Gastrocnemius medialis (tissue), 4 donors: ENCODE measurements around the gene ZMYM3. TPM values are rescaled to one million over a fixed set of nuclear protein-coding genes. Genes with fewer than 3 reads are reported as not detected.

Source experiments
- ATAC-seq, 2 donors: fragments of 150-250 bp; one replicate each; pipeline ENCODE4 v1.9.1; 2016
- DNase-seq, 2 donors: peaks; one replicate each; pipeline ENCODE4 v3.0.0-alpha.2; 2019
- H3K27ac ChIP-seq, 4 donors: fragments of 200-600 bp; sonication (generic); 1 replicate in 1 of 4; 2 replicates in 3 of 4; pipeline ENCODE4 v1.5.1; 2016 to 2018; ENCODE audit warnings: mild to moderate bottlenecking in 2 of 4, moderate library complexity in 1 of 4
- H3K27me3 ChIP-seq, 3 donors: fragments of 200-600 bp; sonication (generic) in 2 of 3; 1 replicate in 1 of 3; 2 replicates in 2 of 3; pipeline versions ENCODE4 v1.5.1 to v1.6.0; 2016 to 2019; ENCODE audit warnings: mild to moderate bottlenecking in 1 of 3, moderate library complexity in 1 of 3
- H3K36me3 ChIP-seq, 2 donors: fragments of 200-600 bp; sonication (generic) in 1 of 2; one replicate each; pipeline ENCODE4 v1.5.1; 2017 to 2018
- H3K4me1 ChIP-seq, 2 donors: fragments of 200-600 bp; sonication (generic) in 1 of 2; one replicate each; pipeline ENCODE4 v1.5.1; 2016 to 2017; ENCODE audit warnings: mild to moderate bottlenecking in 2 of 2
- H3K4me3 ChIP-seq, 4 donors: fragments of 200-600 bp; sonication (generic) in 3 of 4; 1 replicate in 1 of 4; 2 replicates in 3 of 4; pipeline ENCODE4 v1.5.1; 2016 to 2019; ENCODE audit warnings: mild to moderate bottlenecking in 2 of 4
- H3K9me3 ChIP-seq, 3 donors: fragments of 200-600 bp; sonication (generic) in 2 of 3; 1 replicate in 1 of 3; 2 replicates in 2 of 3; pipeline ENCODE4 v1.5.1; 2016 to 2019
- POLR2A ChIP-seq, 2 donors: fragments of 450-650 bp; IDR thresholded peaks; one replicate each; pipeline ENCODE4 v1.6.1; 2017; ENCODE audit warnings: antibody characterized with exemption in 2 of 2, mild to moderate bottlenecking in 2 of 2, moderate library complexity in 2 of 2
- in situ Hi-C, 4 donors: fragments of 200-750 bp; cut with MboI; loops; one replicate each; pipeline versions ENCODE4 v1.15.0 to v1.8.0; 2017; ENCODE audit warnings: low sequenced_read_pairs in 4 of 4
- intact Hi-C: fragments of 100-400 bp; cut with DNase I; formaldehyde crosslinking; loops from one replicate; pipeline ENCODE4 v1.15.1; 2023; ENCODE audit warnings: low total_unique reads
- total RNA-seq, 4 donors: library from RNA; depleted of rRNA; stranded (reverse); fragments of >200 nt; gene quantifications; one replicate each; pipeline versions ENCODE4 v1.1.0 to v1.2.3, GENCODE V29; 2016
- TF ChIP-seq, protein P1 (sequence below), 5 experiments: fragments of 450-650 bp in 3 of 5; fragments of 200-600 bp in 2 of 5; sonication (generic) in 2 of 5; IDR thresholded peaks in 4 of 5; conservative IDR thresholded peaks in 1 of 5; 1 replicate in 4 of 5; 2 replicates in 1 of 5; pipeline ENCODE4 v1.5.1; 2016 to 2019; ENCODE audit warnings: antibody characterized with exemption in 5 of 5, mild to moderate bottlenecking in 3 of 5, moderate library complexity in 3 of 5

ZMYM3 gene
- total RNA-seq, 4 donors from 2014 or later: 7.1 to 10.2 (median 8.9) TPM

DNA sequence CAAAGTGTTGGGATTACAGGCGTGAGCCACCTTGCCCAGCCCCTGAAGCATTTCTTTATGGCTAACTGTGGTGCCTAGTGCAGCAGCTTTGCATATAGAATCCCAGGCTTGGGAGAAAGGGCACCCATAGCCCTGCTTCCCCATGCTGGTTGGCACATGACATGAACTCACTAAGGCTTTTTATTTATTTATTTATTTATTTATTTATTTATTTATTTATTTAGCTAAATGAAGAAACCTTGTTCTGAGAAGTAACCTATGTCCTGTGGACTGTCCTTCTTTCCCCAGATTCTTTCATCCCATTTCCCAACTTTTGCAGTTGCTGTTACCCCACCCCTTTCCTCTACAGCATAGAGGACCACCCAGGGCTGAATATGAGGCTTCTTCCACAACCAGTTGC is 32.8 kb downstream of the ZMYM3 start:
- Histone ChIP-seq H3K4me1 (no peaks in the 10 kb centered on the region), H3K27ac (no peak overlapping the region), H3K9me3 (no peaks in the 10 kb centered on the region), H3K36me3 (no peaks in the 10 kb centered on the region), H3K4me3 (no peak overlapping the region), H3K27me3 (peaks cover 0 to 3% (median 0%) of the 10 kb centered on the region in 3 donors)
- ATAC-seq (no peak), DNase-seq (no peak)
- intact Hi-C loops (no loop called here), in situ Hi-C loops (no loop called here)
- TF ChIP-seq POLR2A (IDR thresholded peaks at IDR 0.05): no peak
- TF ChIP-seq, protein P1, sequence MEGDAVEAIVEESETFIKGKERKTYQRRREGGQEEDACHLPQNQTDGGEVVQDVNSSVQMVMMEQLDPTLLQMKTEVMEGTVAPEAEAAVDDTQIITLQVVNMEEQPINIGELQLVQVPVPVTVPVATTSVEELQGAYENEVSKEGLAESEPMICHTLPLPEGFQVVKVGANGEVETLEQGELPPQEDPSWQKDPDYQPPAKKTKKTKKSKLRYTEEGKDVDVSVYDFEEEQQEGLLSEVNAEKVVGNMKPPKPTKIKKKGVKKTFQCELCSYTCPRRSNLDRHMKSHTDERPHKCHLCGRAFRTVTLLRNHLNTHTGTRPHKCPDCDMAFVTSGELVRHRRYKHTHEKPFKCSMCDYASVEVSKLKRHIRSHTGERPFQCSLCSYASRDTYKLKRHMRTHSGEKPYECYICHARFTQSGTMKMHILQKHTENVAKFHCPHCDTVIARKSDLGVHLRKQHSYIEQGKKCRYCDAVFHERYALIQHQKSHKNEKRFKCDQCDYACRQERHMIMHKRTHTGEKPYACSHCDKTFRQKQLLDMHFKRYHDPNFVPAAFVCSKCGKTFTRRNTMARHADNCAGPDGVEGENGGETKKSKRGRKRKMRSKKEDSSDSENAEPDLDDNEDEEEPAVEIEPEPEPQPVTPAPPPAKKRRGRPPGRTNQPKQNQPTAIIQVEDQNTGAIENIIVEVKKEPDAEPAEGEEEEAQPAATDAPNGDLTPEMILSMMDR (IDR thresholded peaks at IDR 0.05 in 4 of 5, conservative IDR thresholded peaks at IDR 0.05 in 1 of 5): no peak

DNA sequence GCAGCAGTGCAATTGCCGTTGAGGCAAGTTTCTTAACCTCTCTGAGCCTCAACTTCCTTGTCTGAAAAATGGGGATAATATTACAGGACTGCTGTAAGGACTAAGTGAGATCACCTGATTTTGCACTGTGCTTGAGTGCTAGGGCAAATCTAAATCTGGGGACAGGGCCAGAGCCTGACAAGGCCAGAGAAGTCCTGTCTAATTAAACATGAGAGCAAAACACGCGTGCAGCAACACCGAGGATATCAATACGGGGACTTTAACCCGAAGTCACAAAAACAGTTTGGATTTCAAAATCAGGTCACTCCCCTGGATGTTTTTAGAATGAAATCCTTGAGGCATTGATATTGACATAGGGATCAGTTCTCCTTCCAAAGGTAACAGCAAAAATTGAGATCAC is 36.6 kb downstream of the ZMYM3 start:
- ATAC-seq (no peak), DNase-seq (no peak)
- H3K4me3 ChIP-seq: no peak overlapping the region
- TF ChIP-seq, protein P1 (IDR thresholded peaks at IDR 0.05 in 4 of 5, conservative IDR thresholded peaks at IDR 0.05 in 1 of 5): no peak
- TF ChIP-seq POLR2A (IDR thresholded peaks at IDR 0.05): no peak
- intact Hi-C loops: no loop called here
- no peaks in the 10 kb centered on the region for H3K9me3 ChIP-seq
- H3K36me3 ChIP-seq: no peaks in the 10 kb centered on the region
- no peaks in the 10 kb centered on the region for H3K4me1 ChIP-seq
- peaks cover 0 to 12% (median 0%) of the 10 kb centered on the region in 3 donors for H3K27me3 ChIP-seq
- H3K27ac ChIP-seq: no peak overlapping the region
- in situ Hi-C loops: no loop called here

DNA sequence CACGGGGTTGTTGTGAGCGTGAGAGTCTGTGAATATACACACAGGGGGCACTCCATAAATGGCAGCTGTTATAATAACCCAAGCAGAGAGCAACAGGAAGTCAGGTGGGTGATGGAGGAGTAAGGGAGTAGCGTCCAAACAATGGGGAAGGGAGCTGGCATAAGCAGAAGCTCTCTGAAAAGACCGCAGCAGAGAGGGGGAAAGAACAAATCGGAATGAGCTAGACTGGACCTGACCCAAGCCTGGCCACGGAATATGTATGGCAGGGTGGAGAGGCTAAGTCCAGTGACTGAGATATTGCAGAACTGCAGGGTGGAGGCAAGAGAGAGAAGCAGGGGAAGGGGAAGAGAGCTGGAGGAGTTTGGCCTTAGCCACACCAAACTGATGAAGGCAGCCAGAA is 37.5 kb downstream of the ZMYM3 start:
- no peaks in the 10 kb centered on the region for H3K4me1 ChIP-seq
- intact Hi-C loops (no loop called here), in situ Hi-C loops (no loop called here)
- no peaks in the 10 kb centered on the region for H3K9me3 ChIP-seq
- no peak overlapping the region for H3K27ac ChIP-seq
- H3K4me3 ChIP-seq: no peak overlapping the region
- no peaks in the 10 kb centered on the region for H3K36me3 ChIP-seq
- ATAC-seq: no peak
- peaks cover 0 to 9% (median 0%) of the 10 kb centered on the region in 3 donors for H3K27me3 ChIP-seq
- no peak for TF ChIP-seq POLR2A (IDR thresholded peaks at IDR 0.05)
- TF ChIP-seq, protein P1 (IDR thresholded peaks at IDR 0.05 in 4 of 5, conservative IDR thresholded peaks at IDR 0.05 in 1 of 5): no peak
- no peak for DNase-seq

DNA sequence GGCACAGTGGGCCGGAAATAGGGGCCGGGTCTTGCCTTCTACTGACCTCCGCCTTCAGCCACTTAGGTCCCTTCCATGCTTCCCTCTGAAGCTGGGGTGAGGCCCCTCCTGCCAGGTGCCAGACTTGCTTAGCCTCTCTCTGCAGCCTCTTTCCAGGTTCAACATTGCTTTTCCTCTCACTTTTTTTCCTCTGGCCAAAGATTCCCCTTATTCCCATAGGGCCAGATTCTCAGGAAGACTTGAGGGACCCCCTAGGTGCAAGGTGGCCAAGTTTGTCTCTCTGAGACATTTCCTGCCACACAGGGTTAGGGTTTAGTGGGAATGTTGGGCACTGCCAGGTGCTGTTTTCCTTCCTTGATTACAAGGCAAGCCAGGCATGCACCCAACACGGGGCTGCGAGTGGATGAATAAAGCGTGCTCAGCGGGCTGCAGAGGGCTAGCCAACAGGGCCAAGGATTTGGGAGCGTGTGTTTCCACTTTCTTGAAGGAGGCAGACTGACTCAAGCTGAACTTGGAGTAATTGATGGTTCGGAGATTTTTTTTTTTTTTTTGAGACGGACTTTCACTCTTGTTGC is 38.5 kb downstream of the ZMYM3 start:
- TF ChIP-seq POLR2A (IDR thresholded peaks at IDR 0.05): no peak
- TF ChIP-seq, protein P1 (IDR thresholded peaks at IDR 0.05 in 4 of 5, conservative IDR thresholded peaks at IDR 0.05 in 1 of 5): no peak

More for the DNA sequence above, 38.5 kb downstream of the ZMYM3 start:
- in situ Hi-C loops: no loop called here
- H3K27ac ChIP-seq: no peak overlapping the region
- H3K36me3 ChIP-seq: no peaks in the 10 kb centered on the region
- DNase-seq (no peak), ATAC-seq (no peak)
- H3K4me3 ChIP-seq: no peak overlapping the region
- no peaks in the 10 kb centered on the region for H3K9me3 ChIP-seq
- intact Hi-C loops: no loop called here
- H3K4me1 ChIP-seq: no peaks in the 10 kb centered on the region
- peaks cover 0 to 9% (median 0%) of the 10 kb centered on the region in 3 donors for H3K27me3 ChIP-seq
